Measurements from ENCODE around the gene GNG3. TPM values are rescaled to one million over a fixed set of nuclear protein-coding genes. Genes with fewer than 3 reads are reported as not detected.

The GNG3 gene
- not detected in 2 replicates for total RNA-seq

DNA sequence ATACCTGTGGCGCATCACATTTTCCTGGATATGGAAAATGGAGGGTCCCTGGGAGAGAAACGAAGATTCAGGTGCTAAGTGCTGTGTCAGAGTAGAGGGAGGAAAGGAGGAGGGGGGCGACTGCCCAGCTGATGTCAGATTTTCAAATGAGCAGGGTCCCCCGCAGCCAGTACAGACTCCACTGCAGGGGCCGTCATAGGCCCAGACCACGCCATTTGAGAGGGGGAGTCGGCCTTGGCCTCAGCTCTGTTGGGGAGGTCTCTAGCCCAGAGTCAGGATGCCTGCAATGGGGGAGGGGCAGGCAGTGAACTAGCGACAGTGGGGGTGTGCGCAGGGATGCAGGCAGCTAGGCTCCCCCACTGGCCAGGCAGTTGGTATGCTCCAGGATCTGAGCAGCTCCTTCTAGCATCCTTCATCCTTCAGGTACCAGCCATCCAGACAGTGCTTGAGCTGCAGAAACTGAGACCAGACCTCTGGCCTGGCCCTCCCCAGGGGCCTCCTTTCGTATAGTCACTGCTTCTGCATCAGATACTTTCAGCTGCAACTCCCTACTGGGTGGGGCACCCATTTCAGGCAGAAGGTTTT is at the start of gene GNG3, which contains the start of gene BSCL2:
Gene GNG3, plus strand, starts transcription at position 400 of the 585 bp plus-strand sequence. CDS start 620 bp downstream, outside the sequence.
Gene BSCL2, minus strand, starts transcription at position 148 of the 585 bp plus-strand sequence. CDS start 229 bp downstream, outside the sequence.

DNA sequence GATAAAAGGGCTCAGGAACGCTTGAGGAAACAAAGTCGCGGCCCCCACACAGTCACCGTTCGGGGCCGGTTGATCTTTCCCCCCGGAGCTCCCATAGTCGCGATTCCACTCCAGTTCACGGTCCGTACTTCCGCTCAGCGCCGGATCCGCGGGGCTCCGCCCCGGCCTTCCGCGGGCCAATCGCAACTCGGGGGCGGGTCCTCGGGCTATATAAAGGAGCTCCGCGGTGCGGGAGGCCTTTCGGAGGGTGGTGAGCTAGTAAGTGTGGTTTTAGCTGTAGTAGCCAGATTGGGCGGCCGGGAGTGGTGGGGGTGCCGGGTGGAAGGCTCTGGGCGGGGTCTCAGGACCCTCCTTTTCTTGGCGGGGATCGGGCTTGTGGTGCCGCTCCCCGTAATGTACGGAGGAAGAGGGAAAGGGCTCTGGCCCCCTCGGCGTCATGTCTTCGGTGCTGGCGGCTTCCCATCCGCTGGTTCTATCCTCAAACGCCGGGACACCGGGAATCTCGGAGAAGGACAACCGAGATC is 42.3 kb upstream of the GNG3 start, which contains the start of the genes C11orf98 and CSKMT:
Gene C11orf98, minus strand, starts transcription at position 136 of the 524 bp plus-strand sequence. Its CDS starts 41 bp downstream, at position 95.
Gene CSKMT, plus strand, starts transcription at position 238 of the 524 bp plus-strand sequence. CDS start 568 bp downstream, outside the sequence.

DNA sequence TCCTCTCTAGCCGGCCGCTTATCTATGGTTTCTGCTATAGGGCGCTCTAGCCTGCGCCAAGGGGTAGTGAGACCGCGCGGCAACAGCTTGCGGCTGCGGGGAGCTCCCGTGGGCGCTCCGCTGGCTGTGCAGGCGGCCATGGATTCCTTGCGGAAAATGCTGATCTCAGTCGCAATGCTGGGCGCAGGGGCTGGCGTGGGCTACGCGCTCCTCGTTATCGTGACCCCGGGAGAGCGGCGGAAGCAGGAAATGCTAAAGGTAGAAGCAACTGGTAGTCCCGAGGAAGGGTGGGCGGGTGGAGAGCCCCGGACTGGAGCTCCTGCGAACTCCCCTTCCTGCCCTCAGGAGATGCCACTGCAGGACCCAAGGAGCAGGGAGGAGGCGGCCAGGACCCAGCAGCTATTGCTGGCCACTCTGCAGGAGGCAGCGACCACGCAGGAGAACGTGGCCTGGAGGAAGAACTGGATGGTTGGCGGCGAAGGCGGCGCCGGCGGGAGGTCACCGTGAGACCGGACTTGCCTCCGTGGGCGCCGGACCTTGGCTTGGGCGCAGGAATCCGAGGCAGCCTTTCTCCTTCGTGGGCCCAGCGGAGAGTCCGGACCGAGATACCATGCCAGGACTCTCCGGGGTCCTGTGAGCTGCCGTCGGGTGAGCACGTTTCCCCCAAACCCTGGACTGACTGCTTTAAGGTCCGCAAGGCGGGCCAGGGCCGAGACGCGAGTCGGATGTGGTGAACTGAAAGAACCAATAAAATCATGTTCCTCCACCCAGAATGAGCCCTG is 35.7 kb upstream of the GNG3 start, which contains the start of the genes LBHD1 and UQCC3:
Gene LBHD1, minus strand, starts transcription at position 660 of the 782 bp plus-strand sequence. CDS start 2,236 bp downstream, outside the sequence.
Gene UQCC3, plus strand, starts transcription at position 66 of the 782 bp plus-strand sequence. Its CDS starts 73 bp downstream, at position 139.

DNA sequence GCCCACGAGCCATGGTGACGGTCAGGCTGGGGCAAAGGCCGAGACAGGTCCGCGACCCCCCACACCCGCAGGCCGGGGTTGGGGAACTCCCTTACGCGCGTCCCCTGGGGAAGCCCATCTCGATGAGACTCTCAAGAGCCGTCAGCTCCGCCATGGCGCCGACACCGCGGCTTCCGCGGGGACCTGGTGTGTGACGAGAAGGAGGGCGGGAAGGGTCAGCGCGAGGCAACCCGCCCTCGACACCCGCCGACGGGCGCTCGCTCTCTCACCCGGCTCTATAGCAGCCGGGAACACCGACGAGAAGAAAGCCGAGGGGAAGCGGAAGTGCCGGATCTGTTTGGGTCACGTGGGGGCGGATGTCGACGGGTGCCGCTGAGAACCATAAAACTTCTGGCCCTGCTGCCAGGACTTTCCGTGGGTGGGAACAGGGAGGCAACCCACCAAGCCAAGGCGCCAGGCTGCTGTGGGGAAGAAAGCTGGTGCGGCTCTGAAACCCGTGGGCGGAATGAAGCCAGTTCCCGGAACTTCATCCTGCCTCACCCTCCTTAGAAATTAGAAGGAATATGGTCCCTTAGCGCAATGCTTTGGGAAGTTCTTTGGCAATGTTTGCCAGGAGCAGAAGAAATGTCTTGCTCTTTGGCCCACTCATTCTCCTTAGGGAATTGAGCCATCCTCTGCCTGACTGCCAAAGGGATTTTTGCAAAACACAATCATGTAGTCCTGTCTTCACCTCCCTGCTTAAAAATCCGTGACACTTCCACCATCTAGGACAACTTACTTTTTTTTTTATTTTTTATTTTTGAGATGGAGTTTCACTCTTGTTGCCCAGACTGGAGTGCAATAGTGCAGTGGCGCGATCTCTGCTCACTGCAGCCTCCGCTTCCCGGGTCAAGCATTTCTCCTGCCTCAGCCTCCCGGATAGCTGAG is 28.4 kb upstream of the GNG3 start, which contains the start of gene UBXN1:
Gene UBXN1, minus strand, starts transcription at position 304 of the 927 bp plus-strand sequence. Its CDS starts 150 bp downstream, at position 154.

DNA sequence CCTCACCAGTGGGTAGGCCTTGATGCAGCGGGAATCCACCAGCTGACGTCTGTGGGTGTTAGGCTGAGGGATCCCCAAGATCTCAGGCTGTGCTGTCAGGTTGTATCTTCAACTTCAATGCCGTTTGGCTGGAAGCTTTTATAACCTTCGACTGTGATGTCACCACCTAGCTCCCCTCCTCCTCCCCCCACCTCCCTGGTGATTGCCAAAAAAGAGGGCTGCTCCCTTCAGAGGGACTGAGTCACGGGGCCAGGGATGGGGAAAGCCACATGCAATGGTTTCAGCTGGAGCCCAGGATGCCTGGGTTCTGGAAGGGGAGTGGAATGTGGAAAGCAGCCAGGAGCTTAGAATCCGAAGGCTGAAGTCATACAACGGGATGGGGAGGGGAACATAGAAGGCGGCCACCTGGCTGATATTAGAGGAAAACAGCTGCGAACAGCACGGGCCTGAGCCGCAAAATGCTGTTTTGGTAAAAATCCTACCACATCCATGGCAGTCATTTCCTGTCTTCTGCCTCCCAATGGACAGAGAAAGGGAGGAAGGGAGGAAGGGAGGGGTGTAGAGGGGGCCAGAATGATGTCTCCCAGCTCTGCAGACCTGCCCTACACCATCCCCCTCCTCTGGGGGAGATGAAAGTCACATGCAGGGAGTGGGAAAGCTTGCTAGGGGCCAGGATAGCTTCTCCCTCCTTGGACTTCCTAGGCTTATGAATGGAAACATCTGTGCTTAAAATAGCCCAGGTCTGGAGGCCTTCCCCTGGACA is 17.9 kb upstream of the GNG3 start, which contains the start of gene LRRN4CL:
Gene LRRN4CL, minus strand, starts transcription at position 110 of the 763 bp plus-strand sequence. CDS start 1,022 bp downstream, outside the sequence.

DNA sequence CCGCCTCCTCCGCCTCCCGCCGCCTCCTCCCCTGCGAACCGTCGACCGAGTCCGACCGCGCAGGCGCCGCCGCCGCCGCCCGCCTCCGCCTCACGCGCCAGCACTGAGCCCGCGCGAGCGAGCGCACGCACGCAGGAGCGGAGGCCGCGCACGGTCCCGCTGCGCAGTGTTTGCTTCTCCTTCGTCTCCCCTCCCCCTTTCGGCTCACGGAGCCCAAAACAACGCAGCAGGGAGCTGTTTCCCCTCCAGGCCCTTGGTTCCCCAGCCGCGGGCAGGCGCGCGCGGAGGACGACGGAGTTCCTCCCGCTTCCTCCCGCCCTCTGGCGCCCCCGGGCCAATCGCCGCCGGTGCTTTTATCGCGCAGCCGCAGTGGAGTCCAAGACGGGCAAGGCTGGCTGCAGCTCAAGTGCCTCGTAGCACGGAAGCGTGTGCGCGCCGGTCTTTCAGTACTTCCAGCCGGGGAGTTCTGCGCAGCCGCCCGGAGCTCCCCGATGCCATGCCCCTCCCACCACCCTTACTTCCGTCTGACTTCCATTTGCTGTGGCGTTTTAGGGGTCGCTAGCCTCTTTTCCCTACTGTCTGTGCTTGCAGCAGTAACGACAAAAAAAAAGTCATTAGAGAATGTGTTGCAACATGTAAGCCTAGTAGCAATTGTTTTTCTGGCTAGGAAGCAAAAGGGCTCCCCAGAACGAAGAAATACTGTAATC is 19.8 kb downstream of the GNG3 start, which contains the start of gene HNRNPUL2:
Gene HNRNPUL2, minus strand, starts transcription at position 293 of the 707 bp plus-strand sequence. CDS start 301 bp downstream, outside the sequence.

DNA sequence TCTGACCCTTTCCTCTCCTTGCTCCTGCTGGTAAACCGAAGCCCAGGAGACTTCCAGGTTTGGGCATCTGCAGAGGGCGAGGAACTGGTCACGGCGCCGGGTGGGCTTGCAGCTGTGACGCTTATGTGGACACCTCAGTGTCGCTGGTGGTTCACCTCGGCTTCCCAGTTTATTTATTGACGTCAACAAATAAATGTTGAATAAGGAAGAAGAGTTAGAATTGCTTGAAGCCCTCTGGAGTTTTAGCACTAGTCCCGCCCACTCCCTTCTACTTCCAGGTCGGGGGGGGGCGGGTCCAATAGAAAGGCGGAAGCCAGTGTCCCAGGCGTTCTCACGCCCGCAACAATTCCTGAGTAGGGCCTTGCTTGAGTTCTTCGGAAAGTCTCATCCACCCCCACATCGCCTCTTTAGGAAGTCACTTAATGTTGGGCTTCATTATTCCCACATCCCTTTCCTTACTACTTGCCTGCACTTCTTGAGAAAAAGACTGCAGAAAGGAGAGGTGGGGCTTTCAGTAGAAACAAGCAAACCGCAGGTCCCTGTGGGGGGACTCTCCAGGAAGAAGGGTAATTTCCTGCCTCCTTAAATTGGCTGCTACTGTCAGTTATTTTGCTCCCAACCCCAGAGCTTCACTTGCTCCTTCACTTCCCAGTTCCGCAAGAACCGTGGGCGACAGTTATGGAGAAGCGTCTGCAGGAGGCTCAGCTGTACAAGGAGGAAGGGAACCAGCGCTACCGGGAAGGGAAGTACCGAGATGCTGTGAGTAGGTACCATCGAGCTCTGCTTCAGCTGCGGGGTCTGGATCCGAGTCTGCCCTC is 20.9 kb downstream of the GNG3 start, which contains the start of gene TTC9C:
Gene TTC9C, plus strand, starts transcription at position 316 of the 818 bp plus-strand sequence. Its CDS starts 363 bp downstream, at position 679.

DNA sequence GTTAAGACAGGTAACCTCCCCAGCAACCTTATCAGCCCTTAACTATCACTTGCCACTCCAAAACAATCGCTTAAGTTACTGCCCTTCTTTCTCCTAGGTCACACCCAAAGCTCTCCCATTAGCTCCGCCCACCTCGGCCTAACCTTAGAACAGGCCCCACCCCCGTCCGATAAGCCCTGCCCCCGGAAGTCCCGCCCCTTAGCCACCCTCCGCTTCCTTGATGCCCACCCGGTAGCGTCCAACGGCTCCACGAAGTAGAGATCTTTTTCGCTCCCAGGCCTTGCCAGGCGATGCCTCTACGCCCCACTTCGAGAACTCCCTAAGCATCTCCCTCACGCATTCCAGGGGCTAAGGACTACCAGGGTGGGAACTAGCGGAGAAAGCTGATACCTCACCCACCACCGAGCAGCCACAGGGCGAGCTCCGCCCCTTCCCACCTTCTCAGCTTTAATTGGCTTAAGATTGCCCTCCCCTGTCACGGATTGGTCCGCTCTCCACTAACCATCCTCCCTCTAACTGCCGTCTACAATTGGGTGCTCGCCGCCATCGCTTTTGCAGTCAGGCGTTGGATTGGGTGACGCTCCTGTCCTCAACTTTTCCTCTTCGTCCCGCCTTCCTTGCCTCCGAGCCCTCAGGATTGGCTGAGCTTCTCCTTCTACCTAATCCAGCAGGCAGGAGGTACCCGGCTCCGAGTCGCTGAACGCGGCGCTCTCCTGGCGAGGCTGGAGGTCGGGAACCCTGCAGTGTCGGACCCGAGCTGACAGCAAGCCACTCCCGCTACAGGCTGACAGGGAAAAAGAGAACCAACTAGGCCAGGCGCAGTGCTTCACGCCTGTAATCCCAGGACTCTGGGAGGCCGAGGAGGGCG is 46.5 kb downstream of the GNG3 start, which contains the start of gene ZBTB3:
Gene ZBTB3, minus strand, starts transcription at position 425 of the 868 bp plus-strand sequence. CDS start 496 bp downstream, outside the sequence.

Small RNAs within 50 kb of the gene (small RNA-seq; reads per million reads assigned to genes)
- not detected for gene SNORA57

Other genes starting within 250 kb of the GNG3 start
- 953 and 967 TPM in 2 replicates for gene AHNAK, start 160.9 kb upstream of the GNG3 start, total RNA-seq
- 1,028 and 1,088 TPM in 2 replicates for gene EEF1G, start 133.8 kb upstream of the GNG3 start, total RNA-seq
- gene TUT1, start 116.2 kb upstream of the GNG3 start, total RNA-seq: 6.3 and 7.2 TPM in 2 replicates
- gene MTA2, start 105.8 kb upstream of the GNG3 start, total RNA-seq: 138 and 161 TPM in 2 replicates
- gene EML3, start 94.9 kb upstream of the GNG3 start, total RNA-seq: 35.9 and 38.5 TPM in 2 replicates
- gene ROM1, start 94.4 kb upstream of the GNG3 start, total RNA-seq: 3.7 and 5.5 TPM in 2 replicates
- 24.0 and 24.2 TPM in 2 replicates for gene B3GAT3, start 85.7 kb upstream of the GNG3 start, total RNA-seq
- 248 and 270 TPM in 2 replicates for gene GANAB, start 61.1 kb upstream of the GNG3 start, total RNA-seq
- 25.5 and 29.4 TPM in 2 replicates for gene INTS5, start 54.4 kb upstream of the GNG3 start, total RNA-seq
- 14.9 and 20.3 TPM in 2 replicates for gene C11orf98, start 42.5 kb upstream of the GNG3 start, total RNA-seq
- gene CSKMT, start 42.4 kb upstream of the GNG3 start, total RNA-seq: 3.2 and 7.3 TPM in 2 replicates
- 4.4 and 5.6 TPM in 2 replicates for gene UQCC3, start 36.0 kb upstream of the GNG3 start, total RNA-seq
- gene LBHD1, start 35.4 kb upstream of the GNG3 start, total RNA-seq: 4.0 and 4.5 TPM in 2 replicates
- gene UBXN1, start 28.6 kb upstream of the GNG3 start, total RNA-seq: 70.9 and 82.1 TPM in 2 replicates
- 63.6 and 104 TPM in 2 replicates for gene LRRN4CL, start 18.1 kb upstream of the GNG3 start, total RNA-seq
- gene BSCL2, start 252 bp upstream of the GNG3 start, total RNA-seq: 47.2 and 64.5 TPM in 2 replicates
- 7.5 and 10.9 TPM in 2 replicates for gene HNRNPUL2, start 19.8 kb downstream of the GNG3 start, total RNA-seq
- 27.9 and 36.0 TPM in 2 replicates for gene TTC9C, start 20.8 kb downstream of the GNG3 start, total RNA-seq
- gene ZBTB3, start 46.5 kb downstream of the GNG3 start, total RNA-seq: 19.3 and 21.4 TPM in 2 replicates
- gene POLR2G, start 53.9 kb downstream of the GNG3 start, total RNA-seq: 34.9 and 47.2 TPM in 2 replicates
- 13.5 and 19.5 TPM in 2 replicates for gene TAF6L, start 63.7 kb downstream of the GNG3 start, total RNA-seq
- gene TMEM179B, start 79.7 kb downstream of the GNG3 start, total RNA-seq: 38.0 and 38.1 TPM in 2 replicates
- gene TMEM223, start 84.3 kb downstream of the GNG3 start, total RNA-seq: 12.3 and 13.1 TPM in 2 replicates
- 30.5 and 38.9 TPM in 2 replicates for gene NXF1, start 97.8 kb downstream of the GNG3 start, total RNA-seq
- 48.3 and 56.5 TPM in 2 replicates for gene STX5, start 124.4 kb downstream of the GNG3 start, total RNA-seq
- gene TEX54, start 125.2 kb downstream of the GNG3 start, total RNA-seq: not detected in 2 replicates
- 28.9 and 29.1 TPM in 2 replicates for gene WDR74, start 131.9 kb downstream of the GNG3 start, total RNA-seq
- gene SLC3A2, start 173.2 kb downstream of the GNG3 start, total RNA-seq: 169 and 184 TPM in 2 replicates
- not detected in 2 replicates for gene CHRM1, start 213.7 kb downstream of the GNG3 start, total RNA-seq